K562 (cell line): ENCODE results near the gene RNF40.

Source experiments
- EWSR1 ChIP-seq: fragments of 450-650 bp; IDR thresholded peaks from 2 replicates; pipeline ENCODE4 v1.6.1; 2018; ENCODE audit warnings: borderline replicate concordance, mild to moderate bottlenecking, low read depth, moderate library complexity; ENCODE audit not compliant: partially characterized antibody
- FOS ChIP-seq: IDR thresholded peaks from 3 replicates; pipeline ENCODE4 v1.6.1; 2011; ENCODE audit not compliant: insufficient read length; ENCODE audit errors: extremely low read depth
- FOXM1 ChIP-seq, 2 experiments: fragments of 450-650 bp in 1 of 2; sonication (generic) in 1 of 2; formaldehyde crosslinking in 1 of 2; IDR thresholded peaks; 2 replicates each; pipeline versions ENCODE4 v1.6.1 to v1.9.0; 2017 to 2022; ENCODE audit warnings: low read depth in 2 of 2, mild to moderate bottlenecking in 2 of 2, missing genetic modification reagents in 1 of 2, moderate library complexity in 1 of 2
- HMG20B ChIP-seq: fragments of 250-450 bp; sonication (Bioruptor Pico); IDR thresholded peaks from 2 replicates; pipeline ENCODE4 v1.5.0; 2021; ENCODE audit warnings: mild to moderate bottlenecking
- MAX ChIP-seq: sonication (generic); formaldehyde crosslinking; IDR thresholded peaks from 2 replicates; pipeline ENCODE4 v1.9.0; 2022; ENCODE audit warnings: mild to moderate bottlenecking, missing genetic modification reagents
- MYNN ChIP-seq, 2 experiments: sonication (generic); formaldehyde crosslinking in 1 of 2; IDR thresholded peaks; 2 replicates each; pipeline versions ENCODE4 v1.5.0 to v1.6.1; 2016 to 2020; ENCODE audit warnings: antibody characterized with exemption in 1 of 2, missing genetic modification reagents in 1 of 2
- NUFIP1 ChIP-seq: fragments of 450-650 bp; IDR thresholded peaks from 2 replicates; pipeline ENCODE4 v1.6.1; 2018; ENCODE audit not compliant: partially characterized antibody
- POLR2A ChIP-seq: fragments of 450-650 bp; conservative IDR thresholded peaks from 2 replicates; pipeline ENCODE4 v1.6.1; 2016
- SIX5 ChIP-seq, 2 experiments: IDR thresholded peaks; 2 replicates each; pipeline ENCODE4 v1.6.1; 2011; ENCODE audit warnings: low read length in 2 of 2, borderline replicate concordance in 1 of 2, low read depth in 1 of 2, mild to moderate bottlenecking in 1 of 2, moderate library complexity in 1 of 2; ENCODE audit not compliant: insufficient read depth in 1 of 2
- SMC3 ChIP-seq: conservative IDR thresholded peaks from 2 replicates; pipeline ENCODE4 v1.6.1; 2011; ENCODE audit warnings: low read depth, low read length, improper control_type of control experiment; ENCODE audit not compliant: insufficient read depth
- ZBTB1 ChIP-seq: sonication (generic); formaldehyde crosslinking; IDR thresholded peaks from 2 replicates; pipeline ENCODE4 v1.8.1; 2023; ENCODE audit warnings: missing genetic modification reagents, low read depth, mild to moderate bottlenecking, borderline replicate concordance
- ZNF239 ChIP-seq: fragments of 250-450 bp; sonication (Bioruptor Pico); IDR thresholded peaks from 2 replicates; pipeline ENCODE4 v1.4.0; 2020; ENCODE audit warnings: mild to moderate bottlenecking
- TF ChIP-seq, protein P1 (sequence below), 2 experiments: fragments of 450-650 bp; formaldehyde crosslinking in 1 of 2; IDR thresholded peaks; 2 replicates each; pipeline versions ENCODE4 v1.4.0 to v1.6.1; 2014 to 2020; ENCODE audit warnings: mild to moderate bottlenecking in 2 of 2, borderline replicate concordance in 1 of 2, low read depth in 1 of 2

DNA sequence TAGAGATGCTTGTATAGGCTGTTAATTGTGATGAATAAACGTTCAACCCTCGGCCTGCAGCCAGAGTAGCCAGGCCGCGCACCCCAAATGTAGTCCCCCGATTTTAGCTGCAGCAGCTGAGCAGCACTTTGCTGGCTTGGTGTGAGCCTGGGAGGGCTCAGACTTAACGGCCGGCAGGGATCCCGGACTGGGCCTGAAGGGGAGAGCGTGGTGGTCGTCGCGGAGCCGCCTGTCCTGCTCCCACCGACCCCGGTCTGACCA, 12.9 kb downstream of the RNF40 start:
- TF ChIP-seq, protein P1, sequence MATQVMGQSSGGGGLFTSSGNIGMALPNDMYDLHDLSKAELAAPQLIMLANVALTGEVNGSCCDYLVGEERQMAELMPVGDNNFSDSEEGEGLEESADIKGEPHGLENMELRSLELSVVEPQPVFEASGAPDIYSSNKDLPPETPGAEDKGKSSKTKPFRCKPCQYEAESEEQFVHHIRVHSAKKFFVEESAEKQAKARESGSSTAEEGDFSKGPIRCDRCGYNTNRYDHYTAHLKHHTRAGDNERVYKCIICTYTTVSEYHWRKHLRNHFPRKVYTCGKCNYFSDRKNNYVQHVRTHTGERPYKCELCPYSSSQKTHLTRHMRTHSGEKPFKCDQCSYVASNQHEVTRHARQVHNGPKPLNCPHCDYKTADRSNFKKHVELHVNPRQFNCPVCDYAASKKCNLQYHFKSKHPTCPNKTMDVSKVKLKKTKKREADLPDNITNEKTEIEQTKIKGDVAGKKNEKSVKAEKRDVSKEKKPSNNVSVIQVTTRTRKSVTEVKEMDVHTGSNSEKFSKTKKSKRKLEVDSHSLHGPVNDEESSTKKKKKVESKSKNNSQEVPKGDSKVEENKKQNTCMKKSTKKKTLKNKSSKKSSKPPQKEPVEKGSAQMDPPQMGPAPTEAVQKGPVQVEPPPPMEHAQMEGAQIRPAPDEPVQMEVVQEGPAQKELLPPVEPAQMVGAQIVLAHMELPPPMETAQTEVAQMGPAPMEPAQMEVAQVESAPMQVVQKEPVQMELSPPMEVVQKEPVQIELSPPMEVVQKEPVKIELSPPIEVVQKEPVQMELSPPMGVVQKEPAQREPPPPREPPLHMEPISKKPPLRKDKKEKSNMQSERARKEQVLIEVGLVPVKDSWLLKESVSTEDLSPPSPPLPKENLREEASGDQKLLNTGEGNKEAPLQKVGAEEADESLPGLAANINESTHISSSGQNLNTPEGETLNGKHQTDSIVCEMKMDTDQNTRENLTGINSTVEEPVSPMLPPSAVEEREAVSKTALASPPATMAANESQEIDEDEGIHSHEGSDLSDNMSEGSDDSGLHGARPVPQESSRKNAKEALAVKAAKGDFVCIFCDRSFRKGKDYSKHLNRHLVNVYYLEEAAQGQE (IDR thresholded peaks at IDR 0.05; ENCODE audit: borderline replicate concordance) = no peak
- TF ChIP-seq, protein P1 (CRISPR knock-in tag; IDR thresholded peaks at IDR 0.05; ENCODE audit: low read depth) = no peak
- TF ChIP-seq MAX (CRISPR knock-in tag) (no peak), NUFIP1 (no peak), MYNN (IDR thresholded peaks at IDR 0.05) (0 out of 2 replicates have a peak, but pooled peaks have one; percentile 71), MYNN (CRISPR knock-in tag; IDR thresholded peaks at IDR 0.05) (no peak), ZBTB1 (CRISPR knock-in tag) (no peak), SIX5 (IDR thresholded peaks at IDR 0.05; ENCODE audit: borderline replicate concordance in 1 of 2, insufficient read depth in 1 of 2, low read depth in 1 of 2, low read length in 2 of 2) (no peak), ZNF239 (CRISPR knock-in tag) (no peak), POLR2A (no peak), FOS (no peak), FOXM1 (IDR thresholded peaks at IDR 0.05; ENCODE audit: low read depth) (no peak), FOXM1 (CRISPR knock-in tag; IDR thresholded peaks at IDR 0.05; ENCODE audit: low read depth) (no peak), HMG20B (CRISPR knock-in tag) (no peak), SMC3 (no peak), EWSR1 (no peak)
